SIG-M5 treated with dmso at 0.1 percent for 504 hours (cell line): ENCODE measurements around the gene MID1.

Source experiments
- DNase-seq: peaks from one replicate; lab custom pipeline; 2025; ENCODE audit not compliant: unreplicated experiment; lab: John Stamatoyannopoulos, UW

The MID1 gene

GRCh38 chrX:10620121-10620699, at the start of gene MID1:
Gene MID1 (minus strand): TSS chrX:10620585. CDS start chrX:10567547, 53,038 bp downstream.
- no peak for DNase-seq

GRCh38 chrX:10667143-10667542, 46.8 kb upstream of the MID1 start:
- DNase-seq = no peak

GRCh38 chrX:10666102-10666501, 45.7 kb upstream of the MID1 start:
- DNase-seq = no peak

- no peak for DNase-seq
Observed at GRCh38 chrX:10665681-10666080, 45.3 kb upstream of the MID1 start.

GRCh38 chrX:10660171-10660570, 39.8 kb upstream of the MID1 start:
- no peak for DNase-seq

- DNase-seq = no peak
Observed at GRCh38 chrX:10656214-10656613, 35.8 kb upstream of the MID1 start.

GRCh38 chrX:10654960-10655359, 34.6 kb upstream of the MID1 start:
- DNase-seq = no peak

GRCh38 chrX:10653302-10653701, 32.9 kb upstream of the MID1 start:
- no peak for DNase-seq

GRCh38 chrX:10649265-10649664, 28.9 kb upstream of the MID1 start:
- no peak for DNase-seq

- DNase-seq = no peak
Observed at GRCh38 chrX:10648614-10649013, 28.2 kb upstream of the MID1 start.

GRCh38 chrX:10636851-10637250, 16.5 kb upstream of the MID1 start:
- DNase-seq = no peak

- DNase-seq = no peak
Observed at GRCh38 chrX:10636337-10636736, 16.0 kb upstream of the MID1 start.

- no peak for DNase-seq
Observed at GRCh38 chrX:10634392-10635161, 14.2 kb upstream of the MID1 start.

GRCh38 chrX:10633722-10634121, 13.3 kb upstream of the MID1 start:
- DNase-seq = no peak

GRCh38 chrX:10631416-10632145, 11.2 kb upstream of the MID1 start:
- DNase-seq = no peak

GRCh38 chrX:10630320-10630719, 9.9 kb upstream of the MID1 start:
- DNase-seq = no peak

- no peak for DNase-seq
Observed at GRCh38 chrX:10629905-10630304, 9.5 kb upstream of the MID1 start.

- no peak for DNase-seq
Observed at GRCh38 chrX:10628906-10629305, 8.5 kb upstream of the MID1 start.

GRCh38 chrX:10622197-10622596, 1.8 kb upstream of the MID1 start:
- DNase-seq = no peak

- DNase-seq = no peak
Observed at GRCh38 chrX:10619425-10620046, 849 bp downstream of the MID1 start.

- no peak for DNase-seq
Observed at GRCh38 chrX:10618961-10619360, 1.4 kb downstream of the MID1 start.

GRCh38 chrX:10617999-10618351, 2.4 kb downstream of the MID1 start:
- DNase-seq = no peak
